ENCODE data around the gene IKZF2. TPM values are rescaled to one million over a fixed set of nuclear protein-coding genes. Genes with fewer than 3 reads are reported as not detected.

Gene IKZF2
- total and polyA plus RNA-seq, 8 donors = 0.65 to 8.6 (median 3.2) TPM

- DNase-seq (no peak), FAIRE-seq (no peak), ATAC-seq (no peak)
- TF ChIP-seq, protein P1, sequence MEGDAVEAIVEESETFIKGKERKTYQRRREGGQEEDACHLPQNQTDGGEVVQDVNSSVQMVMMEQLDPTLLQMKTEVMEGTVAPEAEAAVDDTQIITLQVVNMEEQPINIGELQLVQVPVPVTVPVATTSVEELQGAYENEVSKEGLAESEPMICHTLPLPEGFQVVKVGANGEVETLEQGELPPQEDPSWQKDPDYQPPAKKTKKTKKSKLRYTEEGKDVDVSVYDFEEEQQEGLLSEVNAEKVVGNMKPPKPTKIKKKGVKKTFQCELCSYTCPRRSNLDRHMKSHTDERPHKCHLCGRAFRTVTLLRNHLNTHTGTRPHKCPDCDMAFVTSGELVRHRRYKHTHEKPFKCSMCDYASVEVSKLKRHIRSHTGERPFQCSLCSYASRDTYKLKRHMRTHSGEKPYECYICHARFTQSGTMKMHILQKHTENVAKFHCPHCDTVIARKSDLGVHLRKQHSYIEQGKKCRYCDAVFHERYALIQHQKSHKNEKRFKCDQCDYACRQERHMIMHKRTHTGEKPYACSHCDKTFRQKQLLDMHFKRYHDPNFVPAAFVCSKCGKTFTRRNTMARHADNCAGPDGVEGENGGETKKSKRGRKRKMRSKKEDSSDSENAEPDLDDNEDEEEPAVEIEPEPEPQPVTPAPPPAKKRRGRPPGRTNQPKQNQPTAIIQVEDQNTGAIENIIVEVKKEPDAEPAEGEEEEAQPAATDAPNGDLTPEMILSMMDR (IDR thresholded peaks at IDR 0.05) = no peak
- intact Hi-C loops (cut with DNase I) = no loop called here
- WGBS, 2 donors = 33 to 44% methylated on average over 1 of the region's 1 CpG
- Histone ChIP-seq H3K9me3 (no peaks in the 10 kb centered on the region), H3K27ac (no peak overlapping the region), H3K4me1 (peaks cover 0 to 16% (median 0%) of the 10 kb centered on the region in 3 donors), H3K36me3 (no peaks in the 10 kb centered on the region), H3K27me3 (no peaks in the 10 kb centered on the region), H3K4me3 (no peak overlapping the region)
These were observed 5.6 kb downstream of the IKZF2 start for GRCh38 chr2:213145715-213146242.

- ATAC-seq = no peak
- intact Hi-C loops (cut with DNase I) = no loop called here
- Histone ChIP-seq H3K4me3 (no peak overlapping the region), H3K27ac (no peak overlapping the region), H3K27me3 (no peaks in the 10 kb centered on the region), H3K36me3 (no peaks in the 10 kb centered on the region), H3K4me1 (no peaks in the 10 kb centered on the region), H3K9me3 (no peaks in the 10 kb centered on the region)
- 90 to 94% methylated on average over 4 of the region's 4 CpGs for WGBS, 2 donors
- TF ChIP-seq, protein P1 (IDR thresholded peaks at IDR 0.05) = no peak
- DNase-seq = no peak
- no peak for FAIRE-seq
These were observed 14.3 kb downstream of the IKZF2 start for GRCh38 chr2:213137064-213137463.

- Histone ChIP-seq H3K4me1 (peaks cover 0 to 3% (median 0%) of the 10 kb centered on the region in 3 donors), H3K27me3 (no peaks in the 10 kb centered on the region), H3K4me3 (no peak overlapping the region), H3K27ac (no peak overlapping the region), H3K9me3 (no peaks in the 10 kb centered on the region), H3K36me3 (no peaks in the 10 kb centered on the region)
- 84 to 85% methylated on average over 5 of the region's 5 CpGs for WGBS, 2 donors
- no peak for DNase-seq
- no peak for FAIRE-seq
- ATAC-seq = peak in 2 of 4 donors; percentile 35 to 51
- TF ChIP-seq, protein P1 (IDR thresholded peaks at IDR 0.05) = no peak
- intact Hi-C loops (cut with DNase I) = no loop called here
These were observed 22.1 kb downstream of the IKZF2 start for GRCh38 chr2:213129311-213129710.

- Histone ChIP-seq H3K4me1 (peaks cover 0 to 3% (median 0%) of the 10 kb centered on the region in 3 donors), H3K36me3 (no peaks in the 10 kb centered on the region), H3K27me3 (no peaks in the 10 kb centered on the region), H3K4me3 (no peak overlapping the region), H3K9me3 (no peaks in the 10 kb centered on the region), H3K27ac (no peak overlapping the region)
- intact Hi-C loops (cut with DNase I) = no loop called here
- TF ChIP-seq, protein P1 (IDR thresholded peaks at IDR 0.05) = no peak
- WGBS, 2 donors = 82 to 91% methylated on average over 3 of the region's 3 CpGs
- no peak for DNase-seq
- FAIRE-seq = no peak
- ATAC-seq = no peak
These were observed 25.6 kb downstream of the IKZF2 start for GRCh38 chr2:213125646-213126347.

- ATAC-seq = no peak
- peak; percentile 26 for FAIRE-seq
- no peak overlapping the region for H3K27ac ChIP-seq
These were observed 28.7 kb downstream of the IKZF2 start for GRCh38 chr2:213122725-213123124.

More at GRCh38 chr2:213122725-213123124, 28.7 kb downstream of the IKZF2 start:
- no peaks in the 10 kb centered on the region for H3K9me3 ChIP-seq
- intact Hi-C loops (cut with DNase I) = no loop called here
- no peaks in the 10 kb centered on the region for H3K36me3 ChIP-seq
- TF ChIP-seq, protein P1 (IDR thresholded peaks at IDR 0.05) = no peak
- no peaks in the 10 kb centered on the region for H3K27me3 ChIP-seq
- WGBS, 2 donors = 83 to 88% methylated on average over 4 of the region's 4 CpGs
- no peak overlapping the region for H3K4me3 ChIP-seq
- peaks cover 0 to 3% (median 0%) of the 10 kb centered on the region in 3 donors for H3K4me1 ChIP-seq
- DNase-seq = no peak
